Endometrial microvascular endothelial cells (primary cell): ENCODE measurements around the gene RFC4. TPM values are rescaled to one million over a fixed set of nuclear protein-coding genes. Genes with fewer than 3 reads are reported as not detected.

Experiments used
- in situ Hi-C: cut with HindIII; loops from 2 replicates; pipeline ENCODE4 v1.10.0; 2017; ENCODE audit warnings: low sequenced_read_pairs, low pct_unique_long_range_greater_than_20kb; ENCODE audit errors: inconsistent ontology term
- total RNA-seq: library from RNA; depleted of rRNA; stranded (reverse); fragments of >200 nt; gene quantifications from one replicate; pipeline ENCODE4 v1.2.3, GENCODE V29; 2015; ENCODE audit errors: inconsistent ontology term

RFC4 gene
- total RNA-seq, 1 donor from 2014 or later: 57.0 TPM

GRCh38 chr3:186759231-186759930, 46.9 kb downstream of the RFC4 start:
- in situ Hi-C loops: no loop called here

DNA sequence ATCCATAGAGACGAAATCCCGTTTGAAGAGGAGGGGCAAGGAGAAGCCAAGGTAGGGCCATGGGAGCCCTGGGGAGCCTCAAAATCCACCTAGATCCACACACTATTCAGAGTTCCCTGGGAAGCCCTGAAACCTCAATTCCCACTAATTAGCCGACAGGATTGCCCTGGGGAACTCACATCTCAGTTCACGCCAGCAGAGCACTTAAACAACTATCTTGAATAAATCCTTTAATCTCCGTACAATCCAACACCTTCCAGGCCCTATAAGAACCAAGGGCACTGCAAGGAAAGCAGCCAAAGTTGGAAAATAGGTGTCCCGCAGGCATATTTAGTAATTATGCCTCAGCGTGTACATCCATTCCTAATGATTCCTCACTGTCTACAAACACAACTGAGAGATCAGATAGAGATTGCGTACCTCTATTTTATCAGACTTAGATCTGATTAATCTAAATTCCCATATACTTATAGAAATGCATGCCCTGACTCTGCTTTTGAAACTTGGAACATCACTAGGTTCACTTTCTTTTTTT, 48.5 kb downstream of the RFC4 start:
- in situ Hi-C loops: no loop called here

- in situ Hi-C loops: no loop called here
Measured at GRCh38 chr3:186757214-186757613, 49.1 kb downstream of the RFC4 start.

- in situ Hi-C loops: no loop called here
Measured at GRCh38 chr3:186754871-186755270, 51.4 kb downstream of the RFC4 start.

DNA sequence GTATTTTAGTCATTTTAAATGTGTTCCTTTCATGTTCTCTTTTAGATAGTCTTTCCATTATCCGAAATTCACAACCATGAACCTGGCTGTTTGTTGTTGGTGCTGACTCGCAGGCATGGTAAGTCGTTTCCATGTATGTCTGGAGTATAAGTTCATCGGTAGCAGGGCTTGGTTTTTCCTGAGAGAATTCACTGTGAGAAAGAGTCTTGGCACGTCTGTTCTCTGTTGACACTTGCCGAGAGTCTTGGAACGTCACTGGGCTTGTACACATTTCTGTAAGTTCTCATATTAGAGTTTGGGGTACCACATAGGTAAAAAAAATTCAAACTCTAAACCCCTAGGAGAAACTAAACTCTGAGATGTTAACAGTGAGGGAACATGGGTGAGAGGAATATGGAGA, 52.3 kb downstream of the RFC4 start:
- in situ Hi-C loops: no loop called here

DNA sequence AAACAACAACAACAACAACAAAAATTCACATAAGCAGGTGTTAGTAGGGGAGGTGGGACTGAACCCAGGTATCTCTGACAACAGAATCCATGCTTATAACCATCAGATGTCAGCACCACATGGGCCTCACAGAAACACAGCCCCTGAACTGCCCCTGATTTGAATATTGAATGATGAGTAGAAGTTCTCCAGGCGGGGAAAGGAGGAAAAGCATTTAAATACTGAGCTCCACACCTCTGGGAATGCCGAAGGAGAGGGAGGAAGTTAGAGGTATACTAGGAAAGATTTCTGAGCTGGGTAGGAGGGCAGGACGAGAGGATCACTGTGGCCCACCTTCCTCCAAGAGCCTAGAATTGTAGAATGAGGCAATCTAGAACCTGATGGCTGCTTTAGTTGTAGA, 54.8 kb downstream of the RFC4 start:
- in situ Hi-C loops: no loop called here

- in situ Hi-C loops: no loop called here
Measured at GRCh38 chr3:186750316-186750715, 56.0 kb downstream of the RFC4 start.

- in situ Hi-C loops: no loop called here
Measured at GRCh38 chr3:186746008-186746407, 60.3 kb downstream of the RFC4 start.

GRCh38 chr3:186743666-186744065, 62.6 kb downstream of the RFC4 start:
- in situ Hi-C loops: no loop called here

DNA sequence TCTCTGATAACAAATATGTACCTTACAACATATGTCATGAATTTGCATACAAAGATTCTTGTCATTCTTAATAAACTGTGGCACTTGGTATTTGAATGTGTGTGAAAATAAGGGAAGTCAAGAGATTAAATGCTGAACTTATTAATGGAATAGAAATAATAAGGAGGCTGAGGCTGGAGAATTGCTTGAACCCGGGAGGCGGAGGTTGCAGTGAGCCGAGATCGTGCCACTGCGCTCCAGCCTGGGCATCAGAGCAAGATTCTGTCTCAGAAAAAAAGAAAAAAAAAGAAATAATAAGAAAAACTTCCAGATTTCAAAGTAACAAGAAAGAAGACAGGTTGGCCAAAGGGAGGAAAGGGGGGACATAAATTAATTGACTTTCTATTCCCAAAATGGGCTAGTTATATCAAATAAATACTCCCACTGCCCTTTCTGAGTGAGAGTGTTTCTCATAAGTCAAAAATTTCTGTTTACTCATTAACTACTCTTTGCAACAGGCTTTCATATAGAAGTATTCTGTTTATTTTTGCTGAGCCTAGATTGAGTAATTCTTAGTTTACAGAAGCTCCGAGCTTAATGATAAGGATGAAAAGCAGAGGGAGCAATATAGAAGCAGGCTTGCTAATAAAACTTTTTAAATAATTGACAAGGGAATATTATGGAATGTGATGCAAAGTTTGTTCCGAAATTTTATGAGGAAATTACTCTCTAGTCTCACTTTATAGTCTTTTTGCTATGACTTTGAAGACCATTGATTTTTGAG, 63.5 kb downstream of the RFC4 start:
- in situ Hi-C loops: no loop called here

Other genes starting within 250 kb of the RFC4 start
- 21.6 TPM for gene TBCCD1, start 239.1 kb downstream of the RFC4 start, total RNA-seq
- gene DNAJB11, start 235.8 kb downstream of the RFC4 start, total RNA-seq: 78.0 TPM
- gene AHSG, start 193.4 kb downstream of the RFC4 start, total RNA-seq: not detected
- gene FETUB, start 166.1 kb downstream of the RFC4 start, total RNA-seq: not detected
- gene HRG, start 140.5 kb downstream of the RFC4 start, total RNA-seq: not detected
- not detected for gene KNG1, start 89.1 kb downstream of the RFC4 start, total RNA-seq
- 238 TPM for gene EIF4A2, start 22.9 kb downstream of the RFC4 start, total RNA-seq
- gene ADIPOQ, start 36.2 kb upstream of the RFC4 start, total RNA-seq: not detected
- 24.0 TPM for gene ST6GAL1, start 124.0 kb upstream of the RFC4 start, total RNA-seq